LNCAP (cell line): ENCODE measurements around the gene DCAF5.

Source experiments
- TF ChIP-seq, protein P1 (sequence below): fragments of 450-650 bp; IDR thresholded peaks from 2 replicates; pipeline ENCODE4 v1.5.1; 2017; ENCODE audit warnings: mild to moderate bottlenecking

Gene DCAF5

DNA sequence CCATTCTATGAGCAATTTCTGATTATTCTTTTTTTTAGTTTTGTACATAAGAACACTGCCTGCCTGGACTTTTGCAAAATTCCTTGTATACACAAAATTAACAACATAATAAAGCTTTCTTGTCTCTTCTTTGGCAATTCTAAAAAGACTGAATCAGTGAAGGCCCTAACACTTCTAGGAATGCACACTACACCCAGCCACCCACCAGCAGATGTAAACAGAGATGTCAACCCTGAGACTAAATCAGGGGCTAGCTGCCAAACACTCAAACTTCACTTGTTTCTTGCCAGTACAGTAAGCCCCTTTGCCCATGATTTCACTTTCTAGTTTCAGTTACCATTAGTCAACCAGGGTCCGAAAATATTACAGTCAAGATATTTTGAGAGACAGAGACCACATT lies 15.5 kb downstream of the DCAF5 start:
- TF ChIP-seq, protein P1, sequence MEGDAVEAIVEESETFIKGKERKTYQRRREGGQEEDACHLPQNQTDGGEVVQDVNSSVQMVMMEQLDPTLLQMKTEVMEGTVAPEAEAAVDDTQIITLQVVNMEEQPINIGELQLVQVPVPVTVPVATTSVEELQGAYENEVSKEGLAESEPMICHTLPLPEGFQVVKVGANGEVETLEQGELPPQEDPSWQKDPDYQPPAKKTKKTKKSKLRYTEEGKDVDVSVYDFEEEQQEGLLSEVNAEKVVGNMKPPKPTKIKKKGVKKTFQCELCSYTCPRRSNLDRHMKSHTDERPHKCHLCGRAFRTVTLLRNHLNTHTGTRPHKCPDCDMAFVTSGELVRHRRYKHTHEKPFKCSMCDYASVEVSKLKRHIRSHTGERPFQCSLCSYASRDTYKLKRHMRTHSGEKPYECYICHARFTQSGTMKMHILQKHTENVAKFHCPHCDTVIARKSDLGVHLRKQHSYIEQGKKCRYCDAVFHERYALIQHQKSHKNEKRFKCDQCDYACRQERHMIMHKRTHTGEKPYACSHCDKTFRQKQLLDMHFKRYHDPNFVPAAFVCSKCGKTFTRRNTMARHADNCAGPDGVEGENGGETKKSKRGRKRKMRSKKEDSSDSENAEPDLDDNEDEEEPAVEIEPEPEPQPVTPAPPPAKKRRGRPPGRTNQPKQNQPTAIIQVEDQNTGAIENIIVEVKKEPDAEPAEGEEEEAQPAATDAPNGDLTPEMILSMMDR = no peak

DNA sequence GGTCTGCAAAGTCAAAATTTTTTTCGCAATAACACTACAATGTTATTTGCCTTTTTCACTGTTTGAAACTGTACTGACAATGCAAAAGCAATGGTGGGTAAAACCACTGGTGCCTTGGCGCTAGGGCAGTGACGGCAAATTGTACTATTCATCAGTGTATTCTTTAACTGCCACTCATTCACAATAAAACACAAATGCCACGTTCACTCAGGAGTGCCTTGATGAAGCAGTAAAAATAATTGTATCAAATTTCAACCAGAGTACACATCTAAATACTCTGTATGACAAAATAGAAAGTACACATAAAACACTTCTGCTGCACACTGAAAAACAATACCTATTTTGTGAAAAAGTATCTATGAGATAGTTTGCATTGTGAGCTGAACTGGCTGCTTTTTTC lies 17.8 kb downstream of the DCAF5 start:
- TF ChIP-seq, protein P1 = no peak

DNA sequence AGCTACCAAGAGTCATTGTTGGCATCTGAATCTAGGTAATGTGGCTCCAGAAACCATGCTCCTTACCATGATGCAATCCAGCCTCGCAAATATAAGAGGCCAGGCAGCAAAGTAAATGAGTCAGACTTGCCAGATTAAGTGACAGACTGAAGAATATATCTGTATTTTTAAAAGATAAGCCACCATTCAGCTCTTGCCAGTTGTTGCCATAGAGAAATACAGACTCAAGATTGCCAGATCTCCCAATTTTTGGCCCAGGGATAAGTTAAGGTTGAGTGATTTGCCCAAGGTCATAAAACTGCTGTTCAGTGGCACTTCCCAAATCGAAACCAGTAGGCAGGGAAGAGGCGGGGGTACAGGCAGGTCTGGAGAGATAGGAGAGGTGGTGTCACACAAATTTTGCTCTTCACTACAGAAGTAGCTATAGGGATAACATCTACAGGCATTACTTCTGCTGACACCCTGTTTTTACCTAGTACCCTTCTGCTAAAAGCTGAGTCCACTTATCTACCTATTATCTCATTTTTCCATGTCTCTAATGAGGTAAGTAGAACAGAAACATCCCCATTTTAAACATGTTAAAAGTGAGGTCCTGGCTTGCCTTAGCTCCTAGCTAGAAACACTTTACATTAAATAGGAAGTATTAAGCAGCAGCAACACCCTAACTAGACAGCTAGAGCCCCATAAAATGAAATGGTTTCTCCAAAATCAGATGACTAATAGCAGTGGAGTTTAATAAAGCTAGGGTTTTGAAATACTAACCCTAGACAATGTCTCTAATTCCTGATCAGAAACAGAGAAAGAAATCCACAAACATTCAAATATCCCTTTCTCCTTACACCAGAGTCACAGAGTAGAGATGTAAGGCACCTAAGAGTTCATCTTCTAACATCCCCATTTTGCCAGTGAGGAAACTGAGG lies 19.5 kb downstream of the DCAF5 start:
- TF ChIP-seq, protein P1 = no peak

DNA sequence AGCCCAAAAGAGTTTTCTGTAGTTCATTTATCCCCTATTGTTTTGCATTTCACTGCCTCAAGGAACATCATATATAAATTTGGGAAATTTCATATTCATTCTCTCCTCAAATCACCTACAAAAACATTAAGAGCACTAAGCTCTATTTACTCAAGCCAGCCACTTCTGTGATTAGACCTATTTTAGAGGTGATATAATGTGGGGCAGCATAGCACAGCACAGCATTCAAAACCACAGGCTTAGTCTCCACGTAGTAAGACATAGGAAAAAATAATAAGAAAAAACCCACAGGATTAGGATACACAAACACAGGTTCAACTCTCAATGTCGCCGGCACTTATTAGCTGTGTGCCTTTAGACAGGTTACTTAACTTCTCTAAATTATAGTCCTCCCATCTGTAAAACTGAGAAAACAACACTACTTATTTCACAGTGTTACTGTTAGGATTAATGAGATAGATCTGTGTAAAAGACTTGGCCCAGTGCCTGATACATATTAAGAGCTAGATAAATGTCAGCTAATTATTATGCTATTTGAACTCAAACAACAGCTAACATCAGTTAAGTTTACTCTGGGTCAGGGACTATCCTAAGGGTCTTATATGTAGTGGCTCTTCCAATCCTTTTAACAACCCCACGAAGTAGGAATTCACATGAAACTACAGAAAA lies 20.3 kb downstream of the DCAF5 start:
- TF ChIP-seq, protein P1 = no peak

DNA sequence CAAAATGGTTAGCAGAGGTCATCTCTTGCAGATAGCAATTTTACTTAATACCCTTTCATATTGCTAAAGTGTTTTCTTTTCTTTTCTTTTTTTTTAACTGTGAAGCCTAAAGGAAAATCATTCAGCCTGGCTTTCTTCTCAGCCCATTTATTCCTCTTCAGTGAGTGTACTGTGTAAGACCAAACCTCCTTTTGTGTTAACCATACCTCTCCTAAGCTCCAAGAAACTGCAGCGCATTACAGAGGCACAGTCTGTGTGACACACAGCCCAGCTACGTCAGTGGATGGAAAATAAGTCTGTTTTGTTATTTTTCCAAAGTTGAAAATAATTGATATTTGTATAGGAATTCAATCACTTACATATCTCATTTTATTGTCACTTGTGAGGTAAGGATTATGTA lies 21.7 kb downstream of the DCAF5 start:
- TF ChIP-seq, protein P1 = no peak

DNA sequence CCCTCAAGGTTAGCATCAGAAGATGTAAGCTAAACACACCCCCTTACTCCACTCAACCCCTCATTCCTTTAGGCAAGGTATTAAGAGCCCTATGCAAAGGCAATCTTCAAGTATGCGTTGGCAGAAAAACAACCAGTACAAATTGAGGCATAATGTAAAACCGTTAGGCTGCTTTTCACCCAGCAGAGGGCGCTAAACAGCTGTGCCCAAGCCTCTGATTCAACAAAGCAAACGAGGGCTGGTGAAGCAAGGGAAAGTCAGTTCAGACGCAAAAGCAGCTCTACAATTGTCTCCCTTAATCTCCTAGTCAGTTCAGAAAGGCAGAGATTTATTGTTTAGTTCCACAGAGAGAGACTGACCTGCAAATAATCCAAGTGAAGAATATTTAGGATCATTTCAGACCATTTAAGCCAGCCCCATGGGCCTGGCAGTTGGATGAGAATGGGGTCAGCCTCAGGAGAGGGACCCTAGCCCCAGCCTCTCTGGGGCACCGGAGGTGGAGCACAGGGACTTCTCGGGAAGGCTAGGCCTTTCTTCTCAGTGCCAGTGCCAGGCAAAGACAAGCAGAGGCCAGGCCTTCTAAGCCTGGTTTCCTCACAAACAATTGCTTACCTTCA lies 23.5 kb downstream of the DCAF5 start:
- TF ChIP-seq, protein P1 = peak; percentile 91

DNA sequence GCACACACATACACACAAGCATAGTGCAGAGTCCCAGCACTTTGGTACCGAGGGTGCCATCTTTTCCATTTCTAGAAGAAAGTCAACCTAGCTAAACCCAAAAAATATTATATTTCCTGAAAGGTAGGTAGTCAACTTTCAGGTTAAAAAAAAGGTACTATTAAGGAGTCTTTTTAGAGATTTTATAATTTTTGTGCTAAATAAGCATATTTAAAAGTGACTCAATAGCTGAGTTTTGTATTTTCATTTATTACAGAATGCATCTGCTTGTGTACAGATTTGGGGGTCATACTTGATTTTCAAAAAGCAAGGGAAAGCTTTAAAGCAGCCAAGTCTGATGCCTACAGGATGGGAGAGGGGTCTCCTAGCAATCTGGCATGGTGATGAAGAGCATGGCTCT lies 34.6 kb downstream of the DCAF5 start:
- TF ChIP-seq, protein P1 = no peak
